OCI-LY3 (cell line): Measurements from ENCODE around the gene TAAR8.
"Not testable (repeated sequence)": the region's sequence is repeated elsewhere in the genome, so short reads cannot be mapped to it uniquely, and the experiment has no call there.

Source experiments
- CTCF ChIP-seq: fragments of 200-600, 300-600 bp; sonication (generic); IDR thresholded peaks from 2 replicates; pipeline ENCODE4 v1.5.1; 2014; ENCODE audit warnings: antibody characterized with exemption, low read length, low read depth
- EZH2phosphoT487 ChIP-seq: fragments of 200-600 bp; shearing (Covaris generic); IDR thresholded peaks from 2 replicates; pipeline ENCODE4 v1.6.1; 2018; ENCODE audit warnings: antibody characterized with exemption, mixed run types, low read depth

- not testable (repeated sequence) for TF ChIP-seq CTCF, EZH2phosphoT487
Measured at GRCh38 chr6:132600900-132601299, 48.4 kb downstream of the TAAR8 start.
